Choroid plexus epithelial cell (primary cell): ENCODE measurements around the gene KLHDC8A.
"Not testable (repeated sequence)": the region's sequence is repeated elsewhere in the genome, so short reads cannot be mapped to it uniquely, and the experiment has no call there.

ENCODE experiments used
- DNase-seq: peaks from one replicate; pipeline ENCODE4 v3.0.0-alpha.2; 2010; ENCODE audit warnings: low read depth
- H3K4me3 ChIP-seq: 2 replicates; pipeline ENCODE4 v1.5.1; 2011; ENCODE audit warnings: low read depth, mild to moderate bottlenecking, control low read depth, low read length, moderate library complexity
- CTCF ChIP-seq: conservative IDR thresholded peaks from 2 replicates; pipeline ENCODE4 v1.5.1; 2011; ENCODE audit warnings: low read depth, mild to moderate bottlenecking, control low read depth, inconsistent platforms, low read length, moderate library complexity

The KLHDC8A gene

GRCh38 chr1:205303247-205303888 is 53.4 kb downstream of the KLHDC8A start:
- H3K4me3 ChIP-seq, result no peak overlapping the region
- no peak for DNase-seq
- TF ChIP-seq CTCF, result no peak

GRCh38 chr1:205301842-205302588 is 54.7 kb downstream of the KLHDC8A start:
- no peak for TF ChIP-seq CTCF
- H3K4me3 ChIP-seq, result no peak overlapping the region
- peak; percentile 79 for DNase-seq

GRCh38 chr1:205301205-205301821 is 55.4 kb downstream of the KLHDC8A start:
- DNase-seq, result peak; percentile 97
- peak overlapping the region; percentile 11 for H3K4me3 ChIP-seq

GRCh38 chr1:205300149-205300548 is 56.6 kb downstream of the KLHDC8A start:
- DNase-seq, result no peak
- H3K4me3 ChIP-seq, result no peak overlapping the region
- no peak for TF ChIP-seq CTCF

More at GRCh38 chr1:205301205-205301821, 55.4 kb downstream of the KLHDC8A start:
- TF ChIP-seq CTCF, result no peak

GRCh38 chr1:205298191-205298994 is 58.3 kb downstream of the KLHDC8A start:
- no peak overlapping the region for H3K4me3 ChIP-seq
- peak; percentile 95 for DNase-seq
- TF ChIP-seq CTCF, result no peak

GRCh38 chr1:205297546-205298177 is 59.1 kb downstream of the KLHDC8A start:
- H3K4me3 ChIP-seq, DNase-seq: not testable (repeated sequence)
